GM21619 (cell line): ENCODE measurements around the gene POMT1.
"Not testable (repeated sequence)": the region's sequence is repeated elsewhere in the genome, so short reads cannot be mapped to it uniquely, and the experiment has no call there.

Source experiments
- ATAC-seq: cut with Tn5 transposase; IDR thresholded peaks from one replicate; pipeline ENCODE4 v1.9.1; 2021; ENCODE audit not compliant: unreplicated experiment

The POMT1 gene

GRCh38 chr9:131495785-131496184 is 6.9 kb upstream of the POMT1 start:
- no peak for ATAC-seq

GRCh38 chr9:131496844-131497405 is 5.8 kb upstream of the POMT1 start:
- ATAC-seq, result no peak

GRCh38 chr9:131499254-131499767 is 3.4 kb upstream of the POMT1 start:
- ATAC-seq, result no peak

GRCh38 chr9:131500377-131500776 is 2.3 kb upstream of the POMT1 start:
- ATAC-seq, result no peak

- ATAC-seq, result no peak
These were observed 1.7 kb upstream of the POMT1 start for GRCh38 chr9:131500939-131501541.

GRCh38 chr9:131503626-131504465 is 1.1 kb downstream of the POMT1 start:
- ATAC-seq, result no peak

- ATAC-seq, result no peak
These were observed 2.3 kb downstream of the POMT1 start for GRCh38 chr9:131505012-131505411.

- ATAC-seq, result no peak
These were observed 8.7 kb downstream of the POMT1 start for GRCh38 chr9:131511416-131511815.

GRCh38 chr9:131511880-131512279 is 9.2 kb downstream of the POMT1 start:
- no peak for ATAC-seq

- no peak for ATAC-seq
These were observed 10.5 kb downstream of the POMT1 start for GRCh38 chr9:131513177-131513576.

GRCh38 chr9:131515559-131516031 is 12.9 kb downstream of the POMT1 start:
- not testable (repeated sequence) for ATAC-seq

- ATAC-seq, result no peak
These were observed 13.4 kb downstream of the POMT1 start for GRCh38 chr9:131516100-131516499.

GRCh38 chr9:131516930-131517329 is 14.2 kb downstream of the POMT1 start:
- ATAC-seq, result no peak

GRCh38 chr9:131517761-131518190 is 15.1 kb downstream of the POMT1 start:
- no peak for ATAC-seq

- ATAC-seq, result no peak
These were observed 15.8 kb downstream of the POMT1 start for GRCh38 chr9:131518553-131518952.

GRCh38 chr9:131520503-131520902 is 17.8 kb downstream of the POMT1 start:
- ATAC-seq, result no peak

- no peak for ATAC-seq
These were observed 18.5 kb downstream of the POMT1 start for GRCh38 chr9:131521203-131521602.

- no peak for ATAC-seq
These were observed 19.1 kb downstream of the POMT1 start for GRCh38 chr9:131521822-131522221.

GRCh38 chr9:131522257-131523085 is 19.8 kb downstream of the POMT1 start:
- no peak for ATAC-seq

- ATAC-seq, result no peak
These were observed 20.3 kb downstream of the POMT1 start for GRCh38 chr9:131523086-131523388.
